ENCODE measurements around the gene PHLDA2. TPM values are rescaled to one million over a fixed set of nuclear protein-coding genes. Genes with fewer than 3 reads are reported as not detected.
A peak's percentile ranks its signal among the peaks of the same experiment; 100 is the strongest.

Gene PHLDA2
- total RNA-seq, 1 experiment from 2014 or later: 101 TPM

- Histone ChIP-seq H3K9ac (ENCODE audit: low read length) (peak overlapping the region; percentile 83), H3K4me3 (ENCODE audit: low read length) (peak overlapping the region; percentile 42)
Observed at GRCh38 chr11:2933375-2934020, 4.3 kb upstream of the PHLDA2 start.

GRCh38 chr11:2932850-2933251 is 3.6 kb upstream of the PHLDA2 start:
- ATAC-seq (peak; percentile 11), DNase-seq (peak; percentile 58)
- H3K9me2 ChIP-seq (replicated peaks; ENCODE audit: low read length): no peaks in the 10 kb centered on the region
- H3K4me2 ChIP-seq (ENCODE audit: low read length): peak overlapping the region; percentile 75
- H4K20me1 ChIP-seq (ENCODE audit: low read length): peaks cover 12% of the 10 kb centered on the region
- H3K9me3 ChIP-seq (ENCODE audit: low read length): 0 out of 2 replicates have a peak, but pooled peaks cover 4% of the 10 kb centered on the region
- peaks cover 13% of the 10 kb centered on the region for H3K79me2 ChIP-seq (ENCODE audit: low read length)
- H3K4me1 ChIP-seq (ENCODE audit: insufficient read depth, low read length): peaks cover 32% of the 10 kb centered on the region
- POLR2A ChIA-PET (ENCODE audit: unreplicated experiment): no interaction called here
- peak overlapping the region; percentile 83 for H3K9ac ChIP-seq (ENCODE audit: low read length)
- no peak overlapping the region for H2AFZ ChIP-seq (ENCODE audit: low read length)
- peak overlapping the region; percentile 42 for H3K4me3 ChIP-seq (ENCODE audit: low read length)
- CTCF ChIA-PET: interaction anchor here (0.9 kb wide), 1 partner anchor 159 kb away, joined by 4 read pairs; no protein-coding TSS in a partner anchor
- intact Hi-C loops (cut with micrococcal nuclease): loop anchor here (5.0 kb wide), 1 partner anchor 164 kb away; no protein-coding TSS in a partner anchor
- H3F3A ChIP-seq (ENCODE audit: low read length, unreplicated experiment): no peaks in the 10 kb centered on the region
- peaks cover 8% of the 10 kb centered on the region for H3K36me3 ChIP-seq (ENCODE audit: low read depth, low read length)
- no peak for TF ChIP-seq CTCF (conservative IDR thresholded peaks at IDR 0.05; ENCODE audit: low read depth, low read length)
- no peak for TF ChIP-seq EZH2 (IDR thresholded peaks at IDR 0.05; ENCODE audit: low read length, unreplicated experiment)
- no peak for TF ChIP-seq EZH2phosphoT487 (IDR thresholded peaks at IDR 0.05; ENCODE audit: borderline replicate concordance, low read length)
- no TSS peak for BruUV-seq (replicated peaks)
- H3K27ac ChIP-seq (ENCODE audit: low read length): peak overlapping the region; percentile 94
- H3K27me3 ChIP-seq (ENCODE audit: low read length): no peaks in the 10 kb centered on the region

More at GRCh38 chr11:2933375-2934020, 4.3 kb upstream of the PHLDA2 start:
- peaks cover 31% of the 10 kb centered on the region for H3K4me1 ChIP-seq (ENCODE audit: insufficient read depth, low read length)
- peak overlapping the region; percentile 94 for H3K27ac ChIP-seq (ENCODE audit: low read length)
- ChIA-PET CTCF (interaction anchor here (0.6 to 0.9 kb wide), 2 partner anchors 158 to 196 kb away, joined by 4 read pairs; no protein-coding TSS in a partner anchor), POLR2A (ENCODE audit: unreplicated experiment) (no interaction called here)
- H3K79me2 ChIP-seq (ENCODE audit: low read length): peaks cover 7% of the 10 kb centered on the region
- peaks cover 5% of the 10 kb centered on the region; the same call in 1 of the 2 replicates for H3K9me3 ChIP-seq (ENCODE audit: low read length)
- intact Hi-C loops (cut with micrococcal nuclease): loop anchor here (5.0 kb wide), 1 partner anchor 164 kb away; no protein-coding TSS in a partner anchor
- H3K27me3 ChIP-seq (ENCODE audit: low read length): no peaks in the 10 kb centered on the region
- H3F3A ChIP-seq (ENCODE audit: low read length, unreplicated experiment): no peaks in the 10 kb centered on the region
- no TSS peak for BruUV-seq (replicated peaks)
- DNase-seq (peak; percentile 96), ATAC-seq (peak; percentile 61)
- H2AFZ ChIP-seq (ENCODE audit: low read length): no peak overlapping the region
- peaks cover 3% of the 10 kb centered on the region; the same call in 1 of the 2 replicates for H3K36me3 ChIP-seq (ENCODE audit: low read depth, low read length)
- H3K9me2 ChIP-seq (replicated peaks; ENCODE audit: low read length): no peaks in the 10 kb centered on the region
- peak overlapping the region; percentile 75 for H3K4me2 ChIP-seq (ENCODE audit: low read length)
- TF ChIP-seq CTCF (conservative IDR thresholded peaks at IDR 0.05; ENCODE audit: low read depth, low read length) (no peak), EZH2phosphoT487 (IDR thresholded peaks at IDR 0.05; ENCODE audit: borderline replicate concordance, low read length) (no peak), EZH2 (IDR thresholded peaks at IDR 0.05; ENCODE audit: low read length, unreplicated experiment) (no peak)
- H4K20me1 ChIP-seq (ENCODE audit: low read length): peaks cover 6% of the 10 kb centered on the region
